GM21526 (cell line): ENCODE measurements around the gene NPBWR2.

Source experiments
- ATAC-seq: cut with Tn5 transposase; IDR thresholded peaks from one replicate; pipeline ENCODE4 v1.9.1; 2021; ENCODE audit warnings: moderate library complexity; ENCODE audit not compliant: unreplicated experiment, low FRiP score

The NPBWR2 gene

DNA sequence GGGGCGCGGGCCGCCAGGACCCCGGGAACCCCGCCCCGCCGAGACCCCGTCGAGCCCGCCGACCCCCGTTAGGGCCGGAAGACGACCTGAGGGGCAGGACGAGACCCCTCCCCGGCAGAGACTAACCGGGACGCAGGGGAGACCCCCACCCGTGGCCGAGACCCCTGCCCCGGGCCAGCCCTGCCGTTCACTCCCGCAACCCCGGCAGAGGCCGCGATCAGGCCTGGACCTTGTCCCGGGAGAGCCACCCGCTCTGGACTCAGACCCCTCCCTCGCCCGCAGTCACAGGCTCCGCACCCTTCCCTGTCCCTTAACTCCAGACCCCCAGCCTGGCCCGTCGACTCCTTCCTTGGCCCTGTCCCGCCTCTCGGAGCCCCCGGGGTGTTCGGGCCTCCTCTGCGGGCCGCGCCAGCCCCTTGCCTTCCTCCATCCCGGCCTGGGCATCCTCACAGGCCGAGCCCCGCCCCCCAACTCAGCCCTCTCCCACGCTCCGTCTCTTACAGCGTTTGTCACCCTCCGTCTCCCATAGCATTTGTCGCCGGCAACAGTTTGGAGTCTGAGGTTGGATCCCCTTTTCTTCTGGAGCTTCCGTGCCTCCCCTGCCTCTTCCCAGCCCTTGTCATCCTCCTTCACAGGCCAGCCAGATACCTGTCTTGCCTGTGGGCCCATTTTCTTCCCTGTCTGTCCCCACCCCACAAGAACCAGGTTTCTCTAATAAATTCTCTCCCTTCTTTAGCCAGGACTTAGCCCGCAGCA, 43.8 kb downstream of the NPBWR2 start:
- ATAC-seq = no peak

DNA sequence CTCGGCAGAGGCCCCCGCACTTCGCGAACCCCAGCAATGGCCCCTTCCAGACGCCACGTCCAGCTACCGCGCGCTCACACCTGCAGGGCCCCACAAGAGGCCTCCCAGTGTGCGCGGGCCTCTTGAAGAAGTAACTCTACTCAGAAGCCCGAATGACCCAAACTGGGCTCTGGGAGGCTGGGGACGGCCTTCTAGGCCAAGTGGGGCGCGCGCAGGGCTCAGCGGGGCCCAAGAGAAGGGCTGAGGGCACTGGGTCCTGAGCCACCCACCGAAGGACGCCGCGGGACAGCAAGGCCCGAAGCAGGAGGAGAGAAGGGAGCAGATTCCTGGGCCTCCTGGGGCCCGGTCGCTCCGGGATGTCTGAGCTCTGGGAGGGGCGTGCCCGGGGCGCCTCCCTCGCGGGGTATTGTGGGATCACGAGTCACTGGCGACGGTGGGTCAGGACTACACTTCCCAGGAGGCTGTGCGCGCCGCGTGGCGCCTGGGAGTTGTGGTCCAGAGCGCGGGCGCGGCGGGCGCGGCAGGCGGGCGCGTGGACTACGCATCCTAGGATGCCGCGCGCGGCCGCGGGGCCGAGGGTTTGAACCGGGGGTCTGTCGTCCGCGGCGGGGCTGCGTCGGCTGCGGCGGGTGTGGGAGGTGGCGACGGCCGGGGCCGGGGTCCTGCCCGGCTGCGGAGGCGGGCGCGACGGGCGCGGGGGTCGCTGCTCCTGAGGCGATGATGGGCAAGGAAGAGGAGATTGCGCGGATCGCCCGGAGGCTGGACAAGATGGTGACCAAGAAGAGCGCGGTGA, 44.6 kb downstream of the NPBWR2 start, which contains the start of gene TCEA2:
TSS of gene TCEA2 (plus strand) at position 603 of the 793 bp plus-strand sequence. CDS start at position 718, 115 bp downstream.
- peak; percentile 56 for ATAC-seq

DNA sequence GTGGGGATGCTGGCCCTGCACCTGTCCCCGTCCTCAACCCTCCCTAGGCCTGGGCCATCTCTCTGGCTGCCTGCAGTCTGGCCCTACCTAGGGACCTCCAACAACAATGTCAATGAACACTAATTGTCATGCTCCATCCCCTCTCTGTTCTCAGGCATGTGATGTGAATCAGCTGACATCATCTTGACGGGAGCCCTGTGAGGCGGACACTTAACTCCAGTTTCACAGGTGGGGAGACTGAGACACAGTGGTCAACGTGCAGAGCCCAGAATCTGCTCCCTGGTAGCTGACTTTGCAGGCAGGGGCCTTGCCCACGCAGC, 45.1 kb downstream of the NPBWR2 start:
- ATAC-seq = no peak

- no peak for ATAC-seq
Observed at GRCh38 chr20:64058536-64058935, 48.8 kb downstream of the NPBWR2 start.

DNA sequence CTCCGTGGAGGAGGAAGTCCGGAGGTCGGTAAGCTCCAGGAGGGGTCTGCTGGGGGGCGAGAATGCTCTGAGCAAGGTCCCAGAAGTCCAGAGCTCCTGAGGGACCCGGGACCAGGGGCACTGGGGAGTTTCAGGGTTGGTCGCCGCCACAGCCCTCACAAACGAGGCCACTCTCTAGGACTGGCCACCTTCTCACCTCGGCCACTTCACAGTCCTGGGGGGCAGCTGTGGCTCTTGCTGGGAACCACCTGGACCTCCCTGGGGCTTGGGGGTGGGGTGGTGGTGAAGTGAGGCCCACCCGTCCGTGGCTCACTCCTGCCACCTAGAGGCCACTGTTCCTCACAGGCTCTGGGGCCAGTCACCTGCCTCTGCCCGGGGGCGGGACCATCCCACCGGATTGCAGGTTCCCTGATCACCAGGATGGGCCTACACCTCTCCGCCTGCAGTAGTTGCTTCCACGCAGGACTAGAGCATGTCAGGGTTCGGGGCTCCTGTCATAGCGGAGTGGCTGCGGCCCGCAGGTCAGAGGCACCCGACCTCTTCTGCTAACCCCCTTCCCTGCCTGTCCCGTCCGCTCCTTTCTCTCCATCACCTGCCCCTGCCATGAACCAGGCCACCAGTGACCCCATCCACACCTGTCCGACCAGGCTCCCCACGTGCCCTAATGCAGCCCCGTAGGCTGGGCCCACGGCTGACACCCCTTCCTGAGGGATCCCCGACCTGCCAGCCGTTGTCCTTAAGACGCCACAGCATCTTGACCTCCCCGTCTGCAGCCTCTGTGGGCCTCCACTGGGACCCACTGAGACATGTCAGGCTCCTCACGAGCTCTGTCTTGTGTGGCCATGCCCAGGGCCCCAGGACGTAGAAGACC, 49.5 kb downstream of the NPBWR2 start:
- no peak for ATAC-seq

DNA sequence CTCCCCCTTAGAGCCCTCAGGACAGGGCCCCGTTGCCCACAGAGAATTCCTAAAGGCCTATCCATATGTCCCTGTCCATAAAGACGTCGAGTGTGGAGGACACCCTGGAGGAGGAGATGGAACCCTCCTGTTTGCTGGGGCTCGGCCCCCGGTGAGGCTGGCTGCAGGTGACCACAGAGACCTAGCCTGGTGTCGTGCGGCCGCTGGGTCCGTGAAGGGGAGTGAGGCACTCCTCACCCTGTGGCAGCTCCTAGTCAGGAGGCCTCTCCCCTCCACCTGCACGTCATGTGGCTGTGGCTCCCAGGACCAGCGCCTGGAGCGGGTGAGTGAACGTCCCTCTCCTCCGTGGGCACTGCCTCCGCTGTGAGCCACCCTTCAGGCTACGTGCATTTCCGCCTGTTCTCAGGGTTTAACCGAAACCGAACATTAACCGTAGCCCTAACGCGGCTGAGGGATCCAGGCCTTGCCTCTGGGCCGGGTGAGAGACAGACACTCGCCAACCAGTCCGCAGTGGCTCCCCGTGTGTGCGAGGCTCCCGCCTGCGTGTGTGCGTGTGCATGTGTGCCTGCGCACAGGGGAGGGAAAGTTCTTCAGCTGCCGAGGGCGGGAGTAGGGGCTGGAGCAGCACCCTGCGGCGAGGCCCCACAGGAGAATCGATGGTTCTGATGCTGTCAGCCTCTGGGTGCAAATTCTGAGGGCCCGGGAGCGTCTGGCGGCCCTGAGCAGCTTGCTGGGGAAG, 50.3 kb downstream of the NPBWR2 start:
- ATAC-seq = no peak

DNA sequence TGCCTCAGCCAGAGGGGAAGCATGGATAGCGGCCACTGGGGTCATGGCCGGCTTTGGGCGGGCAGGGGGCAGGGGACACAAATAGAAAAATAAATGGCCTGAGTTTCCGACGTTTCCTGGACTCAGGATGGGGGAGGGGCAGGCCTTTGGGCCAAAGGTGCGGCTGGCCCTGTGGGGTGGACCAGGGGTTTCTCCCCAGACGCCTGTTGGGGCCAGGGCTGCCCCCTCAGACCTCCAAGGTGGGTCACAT, 50.8 kb downstream of the NPBWR2 start:
- no peak for ATAC-seq

DNA sequence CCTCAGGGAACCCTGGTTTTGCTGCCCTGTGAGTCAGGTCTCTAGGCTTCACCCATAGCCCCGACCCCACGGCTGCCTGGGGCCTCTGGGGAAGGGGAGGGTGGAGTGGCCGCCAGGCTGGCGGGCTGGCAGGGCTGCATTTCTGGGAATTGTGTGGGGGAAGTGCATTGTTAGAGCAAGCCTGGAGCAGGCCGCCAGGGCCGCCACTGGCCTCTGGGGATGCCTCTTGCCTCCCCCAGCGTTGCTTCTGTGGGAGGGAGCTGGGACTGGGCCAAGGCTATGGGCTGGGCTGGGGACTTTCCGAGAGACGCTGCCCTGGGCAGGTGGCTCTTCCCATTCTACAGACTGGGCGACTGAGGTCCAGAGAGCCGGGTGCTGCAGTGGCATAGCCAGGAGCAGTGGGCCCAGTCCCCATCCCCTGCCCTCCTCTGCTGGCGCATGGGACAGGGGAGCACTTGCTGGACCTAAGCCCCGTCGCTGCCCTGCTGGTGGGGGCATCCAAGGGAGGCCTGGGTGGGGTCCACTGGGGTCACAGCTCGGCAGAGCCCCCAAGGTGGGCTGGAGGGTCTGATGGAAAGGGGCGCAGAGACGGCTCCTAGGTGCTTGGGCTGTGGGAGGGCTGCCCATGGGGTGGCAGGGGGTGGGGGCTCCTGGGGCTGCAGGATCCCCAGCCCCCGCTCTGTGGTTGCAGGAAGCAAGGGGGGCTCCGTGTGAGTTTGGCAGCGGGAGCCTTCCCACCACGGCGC, 51.3 kb downstream of the NPBWR2 start:
- ATAC-seq = no peak

DNA sequence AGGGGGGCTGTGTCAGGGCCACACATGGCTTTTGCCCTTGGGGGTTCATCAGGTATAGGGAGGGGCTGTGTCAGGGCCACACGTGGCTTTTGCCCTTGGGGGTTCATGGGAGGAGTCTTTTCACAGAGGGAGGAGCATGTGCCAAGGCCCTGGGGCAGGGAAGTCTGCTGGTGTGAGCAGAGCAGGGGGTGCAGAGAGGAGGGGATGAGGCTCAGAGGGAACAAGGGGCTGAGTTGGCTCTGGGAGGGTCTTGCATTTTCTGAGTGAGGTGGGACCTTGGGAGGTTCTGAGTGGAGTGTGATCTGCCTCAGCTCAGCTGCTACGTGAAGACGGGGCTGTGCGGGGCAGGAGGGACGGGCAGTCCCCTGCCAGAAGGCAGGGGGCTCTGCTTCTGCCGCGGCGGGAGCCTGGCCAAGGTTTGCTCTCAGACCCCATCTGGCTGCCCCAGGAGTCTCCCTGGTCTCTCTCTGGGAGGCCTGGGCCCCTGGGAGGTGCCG, 51.9 kb downstream of the NPBWR2 start:
- ATAC-seq = no peak

DNA sequence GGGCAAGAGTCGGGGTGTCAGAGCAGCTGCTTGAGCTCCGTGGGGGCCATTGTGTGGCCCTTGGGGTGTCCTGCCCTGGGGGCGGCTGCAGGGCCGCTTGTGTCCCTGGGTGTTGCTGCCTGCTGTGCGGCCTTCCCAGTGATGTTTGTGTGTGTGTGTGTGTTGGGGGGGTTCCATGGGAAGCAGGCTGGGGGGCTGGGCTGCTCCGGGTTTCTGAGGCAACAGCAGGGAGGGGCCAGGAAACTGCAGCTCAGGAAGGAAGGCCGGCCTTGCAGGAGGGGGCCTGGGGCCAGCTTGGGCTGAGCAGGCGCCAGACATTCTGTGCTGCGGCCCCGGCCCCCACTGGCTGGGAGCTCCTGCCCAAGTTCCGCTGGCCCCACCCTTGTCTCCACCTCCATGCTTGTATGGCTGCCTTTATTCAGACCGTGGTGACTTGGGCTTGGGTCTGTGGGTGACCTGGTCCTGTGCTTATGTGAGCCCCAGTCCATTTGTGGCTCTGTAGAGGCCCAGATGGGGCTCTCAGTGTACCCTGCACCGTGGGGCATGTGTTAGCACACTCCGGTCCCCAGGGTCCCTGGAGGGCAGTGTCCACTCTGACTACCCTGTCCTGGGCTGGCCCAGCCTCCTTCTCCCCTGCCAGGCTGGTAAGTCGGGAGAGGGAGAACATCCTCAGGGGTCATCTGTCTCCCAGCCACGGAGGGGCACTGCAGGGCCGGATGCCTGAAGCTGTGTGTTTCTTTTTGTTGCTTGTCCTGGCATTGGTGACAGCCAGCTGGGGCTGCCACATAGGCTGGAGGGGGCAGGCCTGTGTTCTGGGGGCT, 53.3 kb downstream of the NPBWR2 start:
- no peak for ATAC-seq
